H1 (cell line): ENCODE measurements around the gene GPR39. TPM values are rescaled to one million over a fixed set of nuclear protein-coding genes. Genes with fewer than 3 reads are reported as not detected.

Experiments used
- BACH1 ChIP-seq: IDR thresholded peaks from 2 replicates; pipeline ENCODE4 v1.6.1; 2012; ENCODE audit warnings: low read length, improper control_type of control experiment
- SP1 ChIP-seq: IDR thresholded peaks from 2 replicates; pipeline ENCODE4 v1.6.1; 2011; ENCODE audit warnings: low read depth, low read length
- polyA plus RNA-seq, 7 experiments: library from polyadenylated mRNA; depleted of rRNA in 3 of 7; stranded (reverse) in 5 of 7; unstranded in 2 of 7; fragments of >200 nt in 5 of 7; fragments of 200-250 nt in 2 of 7; gene quantifications; 1 replicate in 5 of 7; 2 replicates in 1 of 7; 4 replicates in 1 of 7; pipeline versions ENCODE4 v1.2.1 to v1.2.3, GENCODE V29; 2011 to 2013; ENCODE audit warnings: missing spikeins in 2 of 7, mixed read lengths in 2 of 7
- total RNA-seq: library from RNA; stranded (reverse); fragmentation: NEBNext Ultra II Directional; extraction: Animal tissue kit (Norgen Biotek cat#: 25700); gene quantifications from 2 replicates; pipeline ENCODE4 v1.2.1, GENCODE V29; 2021

The GPR39 gene
- total and polyA plus RNA-seq, 2 of the 8 experiments (the other 6 are each of a cell fraction or from before 2014, with no cell fraction given) = 0.63 to 2.7 TPM

DNA sequence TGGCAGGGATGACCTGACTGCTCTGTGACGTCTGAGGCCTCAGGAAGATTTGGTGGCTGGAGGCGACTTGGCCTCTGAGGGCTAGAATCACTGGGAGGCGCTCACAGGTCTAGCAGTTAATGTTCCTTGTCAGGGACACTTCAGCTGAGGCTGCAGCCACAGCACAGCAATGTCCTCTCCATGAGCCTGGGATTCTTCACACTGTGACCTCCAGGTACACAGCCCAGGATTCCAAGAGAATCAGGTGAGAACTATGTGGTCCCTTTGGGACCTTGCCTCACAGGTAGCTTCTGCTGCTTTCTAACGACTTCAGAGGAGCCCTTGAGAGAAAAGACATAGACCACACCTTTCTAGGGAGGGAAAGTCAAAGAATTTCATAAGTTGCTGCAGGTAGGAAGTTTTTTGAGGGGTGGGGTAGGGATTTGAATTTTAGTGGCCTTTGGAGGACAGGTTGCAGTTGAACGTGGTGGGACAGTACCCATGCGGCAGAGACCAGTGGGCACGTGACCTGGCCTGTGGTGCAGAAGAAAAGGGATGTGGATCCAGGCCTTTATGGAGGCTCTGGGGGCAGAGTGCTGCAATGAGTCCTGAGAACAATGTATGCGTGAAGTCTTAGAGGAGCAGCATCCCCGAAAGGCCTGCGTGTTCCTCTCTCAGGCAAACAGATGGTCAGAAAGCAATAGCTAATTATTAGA, 167.2 kb downstream of the GPR39 start (continued):
- TF ChIP-seq SP1 (no peak), BACH1 (no peak)
